OCI-LY7 (cell line): ENCODE data around the gene XRN2. TPM values are rescaled to one million over a fixed set of nuclear protein-coding genes. Genes with fewer than 3 reads are reported as not detected.

Experiments
- BruUV-seq: library from RNA; stranded (reverse); fragments of 400-500 nt; replicated peaks from 2 replicates; lab custom pipeline; 2021; lab: Mats Ljungman, UMichigan
- CTCF ChIA-PET: fragments of 300-600 bp; sonication (Branson Sonifier 250); formaldehyde crosslinking; loops from one replicate; lab custom pipeline; 2022; ENCODE audit warnings: antibody characterized with exemption; ENCODE audit not compliant: unreplicated experiment; lab: Charles Lee
- POLR2A ChIA-PET: fragments of 300-600 bp; sonication (Branson Sonifier 250); formaldehyde crosslinking; loops from one replicate; lab custom pipeline; 2022; ENCODE audit warnings: antibody characterized with exemption; lab: Charles Lee
- DNase-seq: peaks from one replicate; pipeline ENCODE4 v3.0.0-alpha.2; 2015; ENCODE audit warnings: low spot score
- H2AFZ ChIP-seq: fragments of 200-600 bp; sonication (generic), shearing (Covaris generic); 2 replicates; pipeline ENCODE4 v1.6.1; 2014; ENCODE audit warnings: mild to moderate bottlenecking, antibody characterized with exemption, low read length, moderate library complexity
- H3K27ac ChIP-seq: fragments of 200-600 bp; sonication (generic); 2 replicates; pipeline ENCODE4 v1.5.1; 2014; ENCODE audit warnings: mixed run types, low read depth, mild to moderate bottlenecking, moderate library complexity, low read length, inconsistent platforms; ENCODE audit not compliant: poor library complexity, severe bottlenecking
- H3K36me3 ChIP-seq: fragments of 200-600 bp; sonication (generic); 2 replicates; pipeline ENCODE4 v1.6.1; 2014; ENCODE audit warnings: mild to moderate bottlenecking, antibody characterized with exemption, low read length, moderate library complexity, mixed read lengths; ENCODE audit not compliant: insufficient read depth
- H3K4me1 ChIP-seq: fragments of 200-600 bp; sonication (generic); 2 replicates; pipeline ENCODE4 v1.5.1; 2014; ENCODE audit warnings: mild to moderate bottlenecking, low read length; ENCODE audit not compliant: insufficient read depth, poor library complexity, severe bottlenecking
- H3K4me2 ChIP-seq: fragments of 200-600 bp; sonication (generic); 2 replicates; pipeline ENCODE4 v1.6.1; 2014; ENCODE audit warnings: mild to moderate bottlenecking, low read length
- H3K4me3 ChIP-seq: fragments of 200-600 bp; sonication (generic); 2 replicates; pipeline ENCODE4 v1.5.1; 2014; ENCODE audit warnings: mild to moderate bottlenecking, low read depth, low read length; ENCODE audit not compliant: poor library complexity, severe bottlenecking
- H3K79me2 ChIP-seq: fragments of 200-600 bp; sonication (generic); 2 replicates; pipeline ENCODE4 v1.6.1; 2016; ENCODE audit warnings: low read depth, mild to moderate bottlenecking, low read length, moderate library complexity, mixed read lengths; ENCODE audit not compliant: insufficient read depth
- H3K9me2 ChIP-seq: fragments of 200-600 bp; sonication (generic); 2 replicates; pipeline ENCODE4 v1.6.1; 2016; ENCODE audit warnings: mild to moderate bottlenecking, low read length, mixed read lengths; ENCODE audit not compliant: insufficient read depth
- H3K9me3 ChIP-seq: fragments of 200-600 bp; sonication (generic); 2 replicates; pipeline ENCODE4 v1.6.1; 2014; ENCODE audit warnings: mild to moderate bottlenecking, mixed run types, low read length, mixed read lengths
- H4K20me1 ChIP-seq: fragments of 200-600 bp; sonication (generic); 2 replicates; pipeline ENCODE4 v1.6.1; 2014; ENCODE audit warnings: mild to moderate bottlenecking, antibody characterized with exemption, low read length, moderate library complexity, mixed read lengths; ENCODE audit not compliant: insufficient read depth
- CTCF ChIP-seq: fragments of 200-600 bp; sonication (generic); conservative IDR thresholded peaks from 2 replicates; pipeline ENCODE4 v1.5.1; 2014; ENCODE audit warnings: mild to moderate bottlenecking, antibody characterized with exemption, low read length, moderate library complexity, mixed read lengths
- EZH2phosphoT487 ChIP-seq: fragments of 200-600 bp; sonication (generic); IDR thresholded peaks from 2 replicates; pipeline ENCODE4 v1.6.1; 2018; ENCODE audit warnings: low read depth, borderline replicate concordance, mild to moderate bottlenecking, mixed run types, antibody characterized with exemption, low read length, moderate library complexity, mixed read lengths
- intact Hi-C: fragments of 100-400 bp; cut with micrococcal nuclease; formaldehyde crosslinking; loops from one replicate; pipeline ENCODE4 v1.10.0; 2022; ENCODE audit not compliant: unreplicated experiment
- total RNA-seq, 2 experiments: library from RNA; depleted of rRNA in 1 of 2; stranded (reverse); fragments of >200 nt in 1 of 2; shearing (Covaris generic) in 1 of 2; gene quantifications; 2 replicates each; pipeline ENCODE4 v1.2.3, GENCODE V29; 2014 to 2022

XRN2 gene
- total RNA-seq, 2 experiments from 2014 or later = 47.9 to 50.3 TPM

DNA sequence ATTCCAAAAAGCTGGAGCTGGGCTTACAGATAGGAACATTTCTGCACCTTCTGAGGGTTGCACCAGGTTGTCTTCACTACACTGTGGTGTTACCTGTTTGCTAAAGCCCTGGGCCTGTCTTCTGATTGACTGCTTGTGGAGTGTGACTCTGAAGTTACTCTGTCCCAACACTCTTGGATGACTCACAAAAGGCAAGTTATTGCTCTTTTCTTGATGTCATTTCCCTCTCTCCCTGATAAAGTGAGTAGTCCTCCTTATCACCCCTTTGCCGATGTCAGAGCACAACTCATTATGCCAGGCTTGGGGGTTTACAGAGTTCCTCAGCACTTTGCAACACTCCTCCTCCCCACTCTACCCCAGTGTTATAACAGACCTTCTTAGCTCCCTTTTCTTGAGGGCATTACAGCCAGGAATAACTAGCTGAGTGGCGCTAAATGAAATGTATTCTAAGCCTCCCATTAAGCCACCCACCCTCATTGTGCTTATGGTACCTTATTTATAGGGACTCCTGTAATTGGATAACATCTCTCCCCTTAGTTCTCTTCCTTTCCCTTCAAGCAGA is 130.3 kb downstream of the XRN2 start:
- no peaks in the 10 kb centered on the region for H4K20me1 ChIP-seq
- ChIA-PET CTCF (no interaction called here), POLR2A (no interaction called here)
- DNase-seq = no peak
- no peaks in the 10 kb centered on the region for H3K79me2 ChIP-seq
- TF ChIP-seq CTCF (no peak), EZH2phosphoT487 (no peak)
- H3K27ac ChIP-seq = no peak overlapping the region
- BruUV-seq = no TSS peak
- no peak overlapping the region for H3K4me2 ChIP-seq
- no peak overlapping the region for H2AFZ ChIP-seq
- H3K36me3 ChIP-seq = no peaks in the 10 kb centered on the region
- no peaks in the 10 kb centered on the region for H3K9me2 ChIP-seq
- no peaks in the 10 kb centered on the region for H3K4me1 ChIP-seq
- intact Hi-C loops = no loop called here
- no peaks in the 10 kb centered on the region for H3K9me3 ChIP-seq
- no peak overlapping the region for H3K4me3 ChIP-seq

- Histone ChIP-seq H2AFZ (no peak overlapping the region), H3K4me3 (no peak overlapping the region), H3K79me2 (no peaks in the 10 kb centered on the region), H3K9me2 (no peaks in the 10 kb centered on the region), H3K9me3 (no peaks in the 10 kb centered on the region), H3K36me3 (no peaks in the 10 kb centered on the region), H4K20me1 (no peaks in the 10 kb centered on the region), H3K4me2 (no peak overlapping the region), H3K4me1 (no peaks in the 10 kb centered on the region), H3K27ac (no peak overlapping the region)
- intact Hi-C loops = no loop called here
- TF ChIP-seq CTCF (no peak), EZH2phosphoT487 (no peak)
- no TSS peak for BruUV-seq
- no peak for DNase-seq
- ChIA-PET CTCF (no interaction called here), POLR2A (no interaction called here)
Measured at GRCh38 chr20:21435576-21435975, 132.4 kb downstream of the XRN2 start.

DNA sequence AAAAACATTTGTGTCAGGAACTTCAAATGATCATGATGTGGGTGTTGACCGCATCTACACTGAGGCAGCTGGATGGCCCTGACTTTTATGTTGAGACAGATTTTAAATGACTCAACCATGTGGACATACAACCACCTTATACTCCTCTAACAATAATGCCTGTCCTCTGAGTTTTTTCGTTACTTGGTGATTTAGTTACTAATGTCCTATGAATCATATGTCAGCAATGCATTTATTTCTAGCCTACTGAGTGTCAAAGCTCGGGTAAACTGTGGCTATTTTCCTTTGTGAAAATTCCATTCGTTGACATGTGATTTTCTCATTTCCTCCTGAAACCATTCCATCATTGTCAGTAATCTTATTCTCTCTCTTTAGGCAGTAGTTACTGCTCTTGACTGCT is 133.1 kb downstream of the XRN2 start:
- H3K27ac ChIP-seq = no peak overlapping the region
- BruUV-seq = no TSS peak
- no peaks in the 10 kb centered on the region for H3K79me2 ChIP-seq
- no peaks in the 10 kb centered on the region for H3K9me3 ChIP-seq
- no peaks in the 10 kb centered on the region for H3K4me1 ChIP-seq
- no peaks in the 10 kb centered on the region for H4K20me1 ChIP-seq
- no peaks in the 10 kb centered on the region for H3K9me2 ChIP-seq
- no peak overlapping the region for H2AFZ ChIP-seq
- no peaks in the 10 kb centered on the region for H3K36me3 ChIP-seq
- H3K4me3 ChIP-seq = no peak overlapping the region
- no peak overlapping the region for H3K4me2 ChIP-seq
- intact Hi-C loops = no loop called here
- POLR2A ChIA-PET = no interaction called here
- CTCF ChIA-PET = no interaction called here
- no peak for TF ChIP-seq CTCF
- no peak for TF ChIP-seq EZH2phosphoT487
- DNase-seq = no peak
